ENCODE measurements around the gene CTIF. TPM values are rescaled to one million over a fixed set of nuclear protein-coding genes. Genes with fewer than 3 reads are reported as not detected.

The CTIF gene
- total RNA-seq, 1 experiment from 2014 or later: 26.5 TPM

GRCh38 chr18:48796491-48797205 lies 257.8 kb downstream of the CTIF start:
- ChIA-PET POLR2A (no interaction called here), CTCF (no interaction called here)
- no peaks in the 10 kb centered on the region for H3K36me3 ChIP-seq (ENCODE audit: control insufficient read depth, insufficient read depth, low read length)
- intact Hi-C loops (cut with micrococcal nuclease; ENCODE audit: unreplicated experiment) (no loop called here), in situ Hi-C loops (cut with HindIII; ENCODE audit: low pct_unique_long_range_greater_than_20kb, low sequenced_read_pairs) (no loop called here)
- no peak overlapping the region for H3K4me3 ChIP-seq (ENCODE audit: low read depth in 2 of 2, low read length in 2 of 2)
- no TSS peak for BruUV-seq (replicated peaks)
- TF ChIP-seq POLR2AphosphoS5 (IDR thresholded peaks at IDR 0.05; ENCODE audit: low read depth, low read length) (no peak), TCF7L2 (IDR thresholded peaks at IDR 0.05; ENCODE audit: low read depth, low read length) (no peak), CTCF (IDR thresholded peaks at IDR 0.05) (no peak), SIN3A (IDR thresholded peaks at IDR 0.05; ENCODE audit: borderline replicate concordance, insufficient read depth, low read depth, low read length) (no peak)
- TF ChIP-seq, protein P1, sequence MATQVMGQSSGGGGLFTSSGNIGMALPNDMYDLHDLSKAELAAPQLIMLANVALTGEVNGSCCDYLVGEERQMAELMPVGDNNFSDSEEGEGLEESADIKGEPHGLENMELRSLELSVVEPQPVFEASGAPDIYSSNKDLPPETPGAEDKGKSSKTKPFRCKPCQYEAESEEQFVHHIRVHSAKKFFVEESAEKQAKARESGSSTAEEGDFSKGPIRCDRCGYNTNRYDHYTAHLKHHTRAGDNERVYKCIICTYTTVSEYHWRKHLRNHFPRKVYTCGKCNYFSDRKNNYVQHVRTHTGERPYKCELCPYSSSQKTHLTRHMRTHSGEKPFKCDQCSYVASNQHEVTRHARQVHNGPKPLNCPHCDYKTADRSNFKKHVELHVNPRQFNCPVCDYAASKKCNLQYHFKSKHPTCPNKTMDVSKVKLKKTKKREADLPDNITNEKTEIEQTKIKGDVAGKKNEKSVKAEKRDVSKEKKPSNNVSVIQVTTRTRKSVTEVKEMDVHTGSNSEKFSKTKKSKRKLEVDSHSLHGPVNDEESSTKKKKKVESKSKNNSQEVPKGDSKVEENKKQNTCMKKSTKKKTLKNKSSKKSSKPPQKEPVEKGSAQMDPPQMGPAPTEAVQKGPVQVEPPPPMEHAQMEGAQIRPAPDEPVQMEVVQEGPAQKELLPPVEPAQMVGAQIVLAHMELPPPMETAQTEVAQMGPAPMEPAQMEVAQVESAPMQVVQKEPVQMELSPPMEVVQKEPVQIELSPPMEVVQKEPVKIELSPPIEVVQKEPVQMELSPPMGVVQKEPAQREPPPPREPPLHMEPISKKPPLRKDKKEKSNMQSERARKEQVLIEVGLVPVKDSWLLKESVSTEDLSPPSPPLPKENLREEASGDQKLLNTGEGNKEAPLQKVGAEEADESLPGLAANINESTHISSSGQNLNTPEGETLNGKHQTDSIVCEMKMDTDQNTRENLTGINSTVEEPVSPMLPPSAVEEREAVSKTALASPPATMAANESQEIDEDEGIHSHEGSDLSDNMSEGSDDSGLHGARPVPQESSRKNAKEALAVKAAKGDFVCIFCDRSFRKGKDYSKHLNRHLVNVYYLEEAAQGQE (IDR thresholded peaks at IDR 0.05; ENCODE audit: insufficient read depth in 1 of 2, low read depth in 2 of 2, low read length in 1 of 2): no peak
- H3K27ac ChIP-seq (ENCODE audit: low read length): no peak overlapping the region
- H3K4me1 ChIP-seq (ENCODE audit: control insufficient read depth, insufficient read depth, low read length): no peaks in the 10 kb centered on the region
- no peaks in the 10 kb centered on the region for H3K9me3 ChIP-seq (ENCODE audit: control insufficient read depth, insufficient read depth, low read depth, low read length)
- ATAC-seq (no peak), DNase-seq (ENCODE audit: low read depth, low spot score) (no peak)
- no peaks in the 10 kb centered on the region for H3K27me3 ChIP-seq (ENCODE audit: control insufficient read depth, insufficient read depth, low read length)

DNA sequence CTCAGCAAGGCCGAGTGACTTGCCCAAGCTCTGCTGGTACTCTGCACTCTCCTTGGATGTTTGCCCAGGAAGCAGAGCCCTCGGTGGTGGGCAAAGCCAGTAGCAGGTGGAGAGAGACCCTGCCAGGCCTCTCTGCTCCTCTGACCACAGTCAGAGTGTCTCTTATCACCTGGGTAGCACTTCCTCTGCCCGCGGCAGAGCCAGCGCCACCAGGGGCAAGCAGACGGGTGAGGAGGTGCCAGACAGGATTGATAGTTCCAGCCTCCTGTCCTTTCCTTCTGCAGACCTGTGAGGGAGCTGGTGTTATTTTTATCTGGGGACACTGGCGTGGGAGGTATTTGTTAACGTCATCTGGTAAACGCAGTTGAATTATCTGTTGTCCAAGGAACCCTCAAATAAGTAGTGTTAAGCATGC lies 259.0 kb downstream of the CTIF start:
- Histone ChIP-seq H3K27me3 (ENCODE audit: control insufficient read depth, insufficient read depth, low read length) (no peaks in the 10 kb centered on the region), H3K4me1 (ENCODE audit: control insufficient read depth, insufficient read depth, low read length) (no peaks in the 10 kb centered on the region), H3K27ac (ENCODE audit: low read length) (no peak overlapping the region), H3K9me3 (ENCODE audit: control insufficient read depth, insufficient read depth, low read depth, low read length) (no peaks in the 10 kb centered on the region), H3K4me3 (ENCODE audit: low read depth in 2 of 2, low read length in 2 of 2) (no peak overlapping the region), H3K36me3 (ENCODE audit: control insufficient read depth, insufficient read depth, low read length) (no peaks in the 10 kb centered on the region)
- TF ChIP-seq POLR2AphosphoS5 (IDR thresholded peaks at IDR 0.05; ENCODE audit: low read depth, low read length) (no peak), CTCF (IDR thresholded peaks at IDR 0.05) (no peak), TCF7L2 (IDR thresholded peaks at IDR 0.05; ENCODE audit: low read depth, low read length) (no peak)
- TF ChIP-seq, protein P1 (IDR thresholded peaks at IDR 0.05; ENCODE audit: insufficient read depth in 1 of 2, low read depth in 2 of 2, low read length in 1 of 2): no peak
- no TSS peak for BruUV-seq (replicated peaks)
- ChIA-PET POLR2A (no interaction called here), CTCF (no interaction called here)
- intact Hi-C loops (cut with micrococcal nuclease; ENCODE audit: unreplicated experiment): no loop called here
- DNase-seq (ENCODE audit: low read depth, low spot score) (no peak), ATAC-seq (no peak)
- in situ Hi-C loops (cut with HindIII; ENCODE audit: low pct_unique_long_range_greater_than_20kb, low sequenced_read_pairs): no loop called here
